HG03571 (cell line): ENCODE results near the gene LIN37.
"Not testable (repeated sequence)": the region's sequence is repeated elsewhere in the genome, so short reads cannot be mapped to it uniquely, and the experiment has no call there.

ENCODE experiments used
- ATAC-seq: cut with Tn5 transposase; IDR thresholded peaks from one replicate; pipeline ENCODE4 v1.9.1; 2021; ENCODE audit not compliant: unreplicated experiment

The LIN37 gene

DNA sequence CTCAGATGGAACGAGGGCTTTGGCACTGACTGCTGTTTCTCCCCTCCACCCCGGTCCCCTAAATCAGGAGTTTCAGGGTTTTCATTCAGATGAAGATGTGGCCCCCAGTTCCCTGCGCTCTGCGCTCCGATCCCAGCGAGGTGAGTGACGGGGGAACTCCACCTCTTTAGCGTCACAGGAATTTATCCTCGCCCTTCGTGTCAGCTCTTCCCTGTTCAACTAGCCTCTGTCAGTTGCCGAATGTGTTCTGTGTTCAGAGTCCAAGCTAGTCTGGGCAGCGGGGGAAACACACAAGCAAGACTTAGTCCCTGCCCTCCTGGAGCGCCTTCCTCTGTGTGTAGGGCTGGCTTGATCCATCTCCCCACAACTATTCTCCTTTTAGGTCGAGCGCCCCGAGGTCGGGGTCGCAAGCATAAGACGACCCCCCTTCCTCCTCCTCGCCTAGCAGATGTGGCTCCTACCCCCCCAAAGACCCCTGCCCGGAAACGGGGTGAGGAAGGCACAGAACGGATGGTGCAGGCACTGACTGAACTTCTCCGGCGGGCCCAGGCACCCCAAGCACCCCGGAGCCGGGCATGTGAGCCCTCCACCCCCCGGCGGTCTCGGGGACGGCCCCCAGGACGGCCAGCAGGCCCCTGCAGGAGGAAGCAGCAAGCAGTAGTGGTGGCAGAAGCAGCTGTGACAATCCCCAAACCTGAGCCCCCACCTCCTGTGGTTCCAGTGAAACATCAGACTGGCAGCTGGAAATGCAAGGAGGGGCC is 28.8 kb upstream of the LIN37 start:
- no peak for ATAC-seq

DNA sequence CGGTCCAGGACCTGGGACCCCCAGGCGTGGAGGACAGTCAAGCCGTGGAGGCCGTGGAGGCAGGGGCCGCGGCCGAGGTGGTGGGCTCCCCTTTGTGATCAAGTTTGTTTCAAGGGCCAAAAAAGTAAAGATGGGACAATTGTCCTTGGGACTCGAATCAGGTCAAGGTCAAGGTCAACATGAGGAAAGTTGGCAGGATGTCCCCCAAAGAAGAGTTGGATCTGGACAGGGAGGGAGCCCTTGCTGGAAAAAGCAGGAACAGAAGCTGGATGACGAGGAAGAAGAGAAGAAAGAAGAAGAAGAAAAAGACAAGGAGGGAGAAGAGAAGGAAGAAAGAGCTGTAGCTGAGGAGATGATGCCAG is 28.2 kb upstream of the LIN37 start:
- ATAC-seq: no peak

- ATAC-seq: no peak
These were observed 27.7 kb upstream of the LIN37 start for GRCh38 chr19:35720648-35721047.

DNA sequence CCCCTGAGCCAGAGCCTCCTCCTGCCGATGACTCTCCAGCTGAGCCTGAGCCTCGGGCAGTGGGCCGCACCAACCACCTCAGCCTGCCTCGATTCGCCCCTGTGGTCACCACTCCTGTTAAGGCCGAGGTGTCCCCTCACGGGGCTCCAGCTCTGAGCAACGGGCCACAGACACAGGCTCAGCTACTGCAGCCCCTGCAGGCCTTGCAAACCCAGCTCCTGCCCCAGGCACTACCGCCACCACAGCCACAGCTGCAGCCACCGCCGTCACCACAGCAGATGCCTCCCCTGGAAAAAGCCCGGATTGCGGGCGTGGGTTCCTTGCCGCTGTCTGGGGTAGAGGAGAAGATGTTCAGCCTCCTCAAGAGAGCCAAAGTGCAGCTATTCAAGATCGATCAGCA is 27.0 kb upstream of the LIN37 start:
- ATAC-seq: no peak

- no peak for ATAC-seq
These were observed 25.9 kb upstream of the LIN37 start for GRCh38 chr19:35722461-35722860.

GRCh38 chr19:35722897-35723296 is 25.5 kb upstream of the LIN37 start:
- ATAC-seq: no peak

- no peak for ATAC-seq
These were observed 24.7 kb upstream of the LIN37 start for GRCh38 chr19:35723671-35724070.

DNA sequence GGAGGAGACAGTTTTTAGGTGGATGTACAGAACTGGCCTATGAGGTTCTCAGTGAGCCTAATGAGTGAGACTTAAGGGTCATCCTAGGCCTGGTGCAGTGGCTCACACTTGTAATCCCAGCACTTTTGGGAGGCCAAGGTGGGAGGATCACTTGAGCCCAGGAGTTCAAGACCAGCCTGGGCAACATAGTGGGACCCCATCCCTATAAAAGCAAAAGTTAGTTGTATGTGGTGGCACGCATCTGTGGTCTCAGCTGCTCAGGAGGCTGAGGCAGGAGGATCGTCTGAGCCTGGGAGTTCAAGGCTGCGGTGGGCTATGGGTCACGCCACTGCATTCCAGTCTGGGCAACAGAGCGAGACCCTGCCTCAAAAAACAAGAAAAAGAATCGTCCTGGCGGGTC is 24.2 kb upstream of the LIN37 start:
- ATAC-seq: not testable (repeated sequence)

- ATAC-seq: no peak
These were observed 23.8 kb upstream of the LIN37 start for GRCh38 chr19:35724560-35724959.

DNA sequence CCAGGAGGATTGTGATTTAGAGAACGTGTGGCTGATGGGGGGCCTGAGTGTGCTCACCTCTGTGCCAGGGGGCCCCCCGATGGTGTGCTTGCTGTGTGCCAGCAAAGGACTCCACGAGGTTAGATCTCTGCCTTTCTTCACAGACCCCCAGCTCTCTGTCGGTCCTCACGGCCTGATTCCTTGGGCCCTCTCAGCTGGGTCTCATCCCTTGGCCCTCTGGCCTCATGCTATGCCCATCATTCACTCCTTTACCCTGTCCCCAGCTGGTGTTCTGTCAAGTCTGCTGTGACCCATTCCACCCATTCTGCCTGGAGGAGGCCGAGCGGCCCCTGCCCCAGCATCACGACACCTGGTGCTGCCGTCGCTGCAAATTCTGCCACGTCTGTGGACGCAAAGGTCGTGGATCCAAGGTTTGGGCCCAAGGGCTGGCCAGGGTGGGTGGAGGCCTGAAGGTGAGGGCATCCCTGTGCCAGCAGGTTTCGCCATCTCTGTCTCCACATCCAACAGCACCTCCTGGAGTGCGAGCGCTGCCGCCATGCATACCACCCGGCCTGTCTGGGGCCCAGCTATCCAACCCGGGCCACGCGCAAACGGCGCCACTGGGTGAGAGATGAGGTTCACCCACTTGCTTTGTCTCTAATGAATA is 23.0 kb upstream of the LIN37 start:
- ATAC-seq: no peak

GRCh38 chr19:35727053-35727955 is 21.1 kb upstream of the LIN37 start:
- no peak for ATAC-seq

DNA sequence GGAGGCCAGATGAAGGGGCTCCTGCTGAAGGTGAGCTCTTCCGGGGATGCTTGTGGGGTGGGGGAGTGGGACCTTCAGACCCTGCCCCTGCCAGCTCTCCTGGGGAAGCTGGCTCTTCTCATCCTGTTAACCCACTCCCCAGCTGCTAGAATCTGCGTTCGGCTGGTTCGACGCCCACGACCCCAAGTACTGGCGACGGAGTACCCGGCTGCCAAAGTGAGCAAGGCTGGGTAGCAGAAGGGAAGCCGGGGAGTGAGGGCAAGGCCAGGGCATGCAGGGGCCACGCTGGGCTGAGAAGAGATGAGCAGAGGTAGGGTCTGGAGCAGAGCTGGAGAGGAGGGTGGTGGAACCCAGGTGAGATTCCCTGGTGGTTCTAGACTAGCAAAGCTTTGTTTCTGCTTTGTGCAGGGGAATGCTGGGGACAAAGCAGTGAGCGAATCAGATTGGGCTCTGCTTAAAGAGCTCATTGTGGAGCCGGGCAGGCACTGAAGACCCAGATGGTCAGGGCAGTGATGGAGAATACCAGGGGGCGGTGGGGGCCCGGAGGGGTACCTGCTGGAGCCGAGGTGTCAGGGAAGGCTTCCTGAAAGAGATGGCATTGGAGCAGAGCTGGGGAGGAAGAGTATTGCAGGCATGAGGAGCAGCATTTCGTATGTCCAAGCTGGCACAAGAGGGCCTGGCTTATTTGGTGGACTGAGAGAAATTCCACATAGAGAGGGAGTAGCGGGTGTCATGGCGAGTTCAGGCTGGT is 20.2 kb upstream of the LIN37 start:
- ATAC-seq: no peak

GRCh38 chr19:35729021-35729420 is 19.4 kb upstream of the LIN37 start:
- ATAC-seq: no peak

GRCh38 chr19:35729763-35730162 is 18.6 kb upstream of the LIN37 start:
- no peak for ATAC-seq

DNA sequence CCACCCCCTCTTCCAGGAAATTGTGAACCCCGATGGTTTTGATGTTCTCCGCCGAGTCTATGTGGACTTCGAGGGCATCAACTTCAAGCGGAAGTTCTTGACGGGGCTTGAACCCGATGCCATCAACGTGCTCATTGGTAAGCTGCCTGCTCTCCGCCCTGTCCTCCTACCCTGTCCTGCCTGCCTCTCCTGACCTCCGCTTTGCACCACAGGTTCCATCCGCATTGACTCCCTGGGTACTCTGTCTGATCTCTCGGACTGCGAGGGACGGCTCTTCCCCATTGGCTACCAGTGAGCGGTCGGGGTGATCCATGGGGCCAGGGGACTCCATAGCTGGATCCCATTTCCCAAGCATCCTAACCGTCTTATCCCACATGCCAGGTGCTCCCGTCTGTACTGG is 18.1 kb upstream of the LIN37 start:
- ATAC-seq: no peak

GRCh38 chr19:35731353-35731752 is 17.0 kb upstream of the LIN37 start:
- no peak for ATAC-seq

GRCh38 chr19:35731779-35732405 is 16.5 kb upstream of the LIN37 start:
- no peak for ATAC-seq

GRCh38 chr19:35732540-35733179 is 15.7 kb upstream of the LIN37 start:
- no peak for ATAC-seq

DNA sequence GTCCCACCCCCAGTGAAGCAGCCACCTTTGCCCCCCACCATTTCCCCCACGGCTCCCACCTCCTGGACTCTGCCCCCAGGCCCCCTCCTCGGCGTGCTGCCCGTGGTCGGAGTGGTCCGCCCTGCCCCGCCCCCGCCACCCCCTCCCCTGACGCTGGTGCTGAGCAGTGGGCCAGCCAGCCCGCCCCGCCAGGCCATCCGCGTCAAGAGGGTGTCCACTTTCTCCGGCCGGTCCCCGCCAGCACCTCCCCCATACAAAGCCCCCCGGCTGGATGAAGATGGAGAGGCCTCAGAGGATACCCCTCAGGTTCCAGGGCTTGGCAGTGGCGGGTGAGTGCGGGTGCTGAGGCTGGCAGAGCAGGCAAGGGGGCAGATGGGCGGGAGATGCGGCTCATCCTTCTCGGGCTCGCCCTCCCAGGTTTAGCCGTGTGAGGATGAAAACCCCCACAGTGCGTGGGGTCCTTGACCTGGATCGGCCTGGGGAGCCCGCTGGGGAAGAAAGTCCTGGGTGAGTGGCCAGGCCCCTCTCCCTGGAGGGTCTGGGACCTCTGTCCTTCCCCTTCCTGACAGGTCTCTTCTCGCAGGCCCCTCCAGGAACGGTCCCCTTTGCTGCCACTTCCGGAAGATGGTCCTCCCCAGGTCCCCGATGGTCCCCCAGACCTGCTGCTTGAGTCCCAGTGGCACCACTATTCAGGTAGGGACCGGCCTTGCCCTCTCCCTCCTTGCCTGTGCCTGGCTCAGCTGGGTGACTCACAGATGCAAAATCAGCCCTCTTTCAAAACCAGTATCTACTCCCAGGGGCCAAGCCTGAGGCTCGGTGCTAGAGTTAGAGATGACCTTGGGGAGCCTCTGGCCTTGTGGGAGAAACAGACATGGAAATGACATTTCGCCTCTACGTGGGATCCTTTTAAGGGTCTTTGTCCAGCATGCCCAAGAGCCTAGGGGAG is 14.9 kb upstream of the LIN37 start:
- no peak for ATAC-seq
